Spleen (tissue), 7 donors: ENCODE results near the gene ITPKB.

ENCODE experiments used
- CTCF ChIP-seq, 11 experiments: fragments of 200-600 bp in 7 of 11; fragments of 450-650 bp in 4 of 11; sonication (generic) in 4 of 11; IDR thresholded peaks in 8 of 11; conservative IDR thresholded peaks in 3 of 11; 1 replicate in 7 of 11; 2 replicates in 4 of 11; pipeline versions ENCODE4 v1.4.0 to v1.8.0; 2016 to 2021; ENCODE audit warnings: antibody characterized with exemption in 11 of 11, inconsistent platforms in 4 of 11, mild to moderate bottlenecking in 1 of 11
- POLR2A ChIP-seq, 3 donors: fragments of 450-650 bp; IDR thresholded peaks; one replicate each; pipeline ENCODE4 v1.5.1; 2017; ENCODE audit warnings: antibody characterized with exemption in 3 of 3, mild to moderate bottlenecking in 1 of 3
- donor health status: DM: no; HTN: no; CAD: no; lungs with moderate emphysema.
- donor health status: DM: no; HTN: no; CAD: no.
- donor health status: DM: no; HTN: no; CAD: no.

DNA sequence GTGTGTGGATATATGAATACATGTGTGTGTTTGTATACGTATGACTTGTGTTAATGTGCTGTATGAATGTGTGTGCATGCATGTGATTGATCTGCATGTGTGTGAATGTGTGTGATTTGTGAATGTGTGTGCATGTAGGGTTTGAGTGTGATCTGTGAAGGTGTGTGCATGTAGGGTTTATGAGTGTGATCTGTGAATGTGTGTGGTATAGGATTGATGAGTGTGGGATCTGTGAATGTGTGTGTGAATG, 102.3 kb downstream of the ITPKB start:
- TF ChIP-seq CTCF (IDR thresholded peaks at IDR 0.05 in 8 of 11, conservative IDR thresholded peaks at IDR 0.05 in 3 of 11) (no peak), POLR2A (IDR thresholded peaks at IDR 0.05) (no peak)
